GM23248 (cell line): ENCODE measurements around the gene MAN1A1. TPM values are rescaled to one million over a fixed set of nuclear protein-coding genes. Genes with fewer than 3 reads are reported as not detected.

Experiments
- DNase-seq: peaks from one replicate; pipeline ENCODE4 v3.0.0-alpha.2; 2015
- H2AFZ ChIP-seq: fragments of 200-600 bp; sonication (generic); 2 replicates; pipeline ENCODE4 v1.6.1; 2016; ENCODE audit warnings: antibody characterized with exemption
- H3F3A ChIP-seq: fragments of 200-600 bp; sonication (generic); 2 replicates; pipeline ENCODE4 v1.6.1; 2016; ENCODE audit warnings: mild to moderate bottlenecking, antibody characterized with exemption, mixed run types; ENCODE audit not compliant: insufficient read depth
- H3K27ac ChIP-seq: fragments of 200-600 bp; sonication (generic); 2 replicates; pipeline ENCODE4 v1.5.1; 2016; ENCODE audit warnings: mild to moderate bottlenecking
- H3K27me3 ChIP-seq: fragments of 200-600 bp; sonication (generic); replicated peaks from 2 replicates; pipeline ENCODE4 v1.6.1; 2016; ENCODE audit warnings: mild to moderate bottlenecking; ENCODE audit not compliant: insufficient read depth
- H3K36me3 ChIP-seq: fragments of 200-600 bp; sonication (generic); 2 replicates; pipeline ENCODE4 v1.6.1; 2016; ENCODE audit warnings: low read depth, mild to moderate bottlenecking
- H3K4me1 ChIP-seq: fragments of 200-600 bp; sonication (generic); 2 replicates; pipeline ENCODE4 v1.6.1; 2016; ENCODE audit warnings: mild to moderate bottlenecking; ENCODE audit not compliant: insufficient read depth
- H3K4me2 ChIP-seq: fragments of 200-600 bp; sonication (generic); one replicate; pipeline ENCODE4 v1.6.1; 2016; ENCODE audit warnings: mild to moderate bottlenecking; ENCODE audit not compliant: unreplicated experiment
- H3K4me3 ChIP-seq: fragments of 200-600 bp; sonication (generic); 2 replicates; pipeline ENCODE4 v1.5.1; 2016; ENCODE audit warnings: mild to moderate bottlenecking
- H3K79me2 ChIP-seq: fragments of 200-600 bp; sonication (generic); 2 replicates; pipeline ENCODE4 v1.6.1; 2016; ENCODE audit warnings: mild to moderate bottlenecking; ENCODE audit not compliant: insufficient read depth
- H3K9ac ChIP-seq: fragments of 200-600 bp; sonication (generic); 2 replicates; pipeline ENCODE4 v1.6.1; 2016; ENCODE audit warnings: mild to moderate bottlenecking
- H3K9me2 ChIP-seq: fragments of 200-600 bp; sonication (generic); 2 replicates; pipeline ENCODE4 v1.6.1; 2016; ENCODE audit warnings: mixed run types, mild to moderate bottlenecking, moderate library complexity; ENCODE audit not compliant: insufficient read depth
- H3K9me3 ChIP-seq: fragments of 200-600 bp; sonication (generic); one replicate; pipeline ENCODE4 v1.6.1; 2017; ENCODE audit warnings: low read depth
- H4K20me1 ChIP-seq: fragments of 200-600 bp; sonication (generic); 2 replicates; pipeline ENCODE4 v1.6.0; 2016; ENCODE audit not compliant: insufficient read depth
- EZH2 ChIP-seq: fragments of 200-600 bp; sonication (generic); IDR thresholded peaks from 2 replicates; pipeline ENCODE4 v1.6.1; 2018; ENCODE audit warnings: antibody characterized with exemption, mild to moderate bottlenecking; ENCODE audit not compliant: insufficient read depth, poor library complexity, severe bottlenecking
- EZH2phosphoT487 ChIP-seq: fragments of 200-600 bp; sonication (generic); IDR thresholded peaks from 2 replicates; pipeline ENCODE4 v1.6.1; 2018; ENCODE audit warnings: antibody characterized with exemption, moderate library complexity, mild to moderate bottlenecking, low read depth; ENCODE audit not compliant: insufficient read depth
- WGBS, 2 experiments: methylation state at CpG; one replicate each; pipeline ENCODE4 v1.1.6; 2015 to 2017; ENCODE audit warnings: low lambda C conversion rate in 2 of 2, low coverage in 1 of 2; ENCODE audit errors: missing lambda C conversion rate in 2 of 2; 5-methylcytosine and 5-hydroxymethylcytosine counted together
- in situ Hi-C: fragments of 300-500 bp; cut with MboI; formaldehyde crosslinking; loops from 2 replicates; pipeline ENCODE4 v1.15.0; 2020
- polyA plus RNA-seq: library from polyadenylated mRNA; unstranded; fragments of >200 nt; fragmentation: Nextera tagmentation; extraction: Ambion mirVana; gene quantifications from 2 replicates; pipeline ENCODE4 v1.2.1, GENCODE V29; 2016
- total RNA-seq: library from RNA; depleted of rRNA; stranded (reverse); fragments of >200 nt; shearing (Covaris generic); gene quantifications from 2 replicates; pipeline ENCODE4 v1.2.3, GENCODE V29; 2014

MAN1A1 gene
- total and polyA plus RNA-seq, 2 experiments from 2014 or later = 9.8 to 33.4 TPM

DNA sequence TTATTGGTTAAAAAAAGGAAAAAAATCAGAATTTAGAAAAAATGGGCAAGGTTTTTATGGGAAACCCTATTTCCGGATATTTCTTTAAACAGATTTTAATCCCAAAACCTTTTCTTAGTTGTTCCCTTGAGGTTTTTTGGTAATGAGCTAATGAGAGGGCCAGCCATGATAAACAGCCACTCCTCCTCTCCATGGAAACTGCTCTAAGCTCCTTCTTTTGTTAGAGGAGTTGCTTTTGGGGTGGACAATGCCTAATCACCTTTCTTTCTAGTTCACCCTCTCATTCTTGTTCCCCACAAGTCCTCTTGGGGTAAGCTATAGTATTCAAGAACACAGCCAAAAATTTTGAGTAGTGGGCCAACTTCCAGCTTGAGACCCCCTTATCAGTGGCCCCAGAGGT lies 166.1 kb downstream of the MAN1A1 start:
- no peak overlapping the region for H3K27ac ChIP-seq
- 78 to 86% methylated on average over 1 of the region's 1 CpG for WGBS, 2 experiments
- H3K4me2 ChIP-seq = no peak overlapping the region
- no peak overlapping the region for H3K4me3 ChIP-seq
- no peaks in the 10 kb centered on the region for H3K9me3 ChIP-seq
- TF ChIP-seq EZH2phosphoT487 (no peak), EZH2 (no peak)
- no peaks in the 10 kb centered on the region for H3K9me2 ChIP-seq
- no peaks in the 10 kb centered on the region for H3K79me2 ChIP-seq
- H2AFZ ChIP-seq = no peak overlapping the region
- H3K27me3 ChIP-seq = no peaks in the 10 kb centered on the region
- no peak overlapping the region for H3K9ac ChIP-seq
- no peaks in the 10 kb centered on the region for H3F3A ChIP-seq
- no peak for DNase-seq
- H3K36me3 ChIP-seq = no peaks in the 10 kb centered on the region
- H4K20me1 ChIP-seq = no peaks in the 10 kb centered on the region
- in situ Hi-C loops = no loop called here
- H3K4me1 ChIP-seq = no peaks in the 10 kb centered on the region

DNA sequence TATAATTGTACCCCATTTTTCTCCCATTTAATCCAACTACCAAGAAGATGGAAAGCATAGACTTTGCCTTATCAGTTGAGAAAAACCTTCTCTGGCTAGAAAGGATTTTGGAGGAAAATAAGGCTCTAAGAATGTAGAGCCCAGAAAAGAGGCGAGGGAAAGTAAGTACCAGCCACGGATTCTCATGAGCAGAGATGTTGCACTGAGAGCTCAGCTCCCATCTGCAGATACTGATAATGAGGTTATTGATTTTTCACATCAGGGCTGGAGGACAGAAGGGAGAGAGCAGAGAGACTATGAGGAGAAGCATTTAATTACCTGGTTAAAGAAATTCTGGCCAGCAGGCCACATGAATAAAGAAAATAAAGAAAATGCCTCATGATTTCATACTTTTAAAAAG lies 166.7 kb downstream of the MAN1A1 start:
- Histone ChIP-seq H3K4me2 (no peak overlapping the region), H3K9ac (no peak overlapping the region), H3K4me1 (no peaks in the 10 kb centered on the region), H4K20me1 (no peaks in the 10 kb centered on the region), H3K4me3 (no peak overlapping the region), H3K9me2 (no peaks in the 10 kb centered on the region), H3K27me3 (no peaks in the 10 kb centered on the region), H3K36me3 (no peaks in the 10 kb centered on the region), H3F3A (no peaks in the 10 kb centered on the region), H3K27ac (no peak overlapping the region), H2AFZ (no peak overlapping the region), H3K9me3 (no peaks in the 10 kb centered on the region), H3K79me2 (no peaks in the 10 kb centered on the region)
- TF ChIP-seq EZH2 (no peak), EZH2phosphoT487 (no peak)
- WGBS, 2 experiments = 96 to 98% methylated on average over 2 of the region's 2 CpGs
- in situ Hi-C loops = no loop called here
- DNase-seq = no peak

DNA sequence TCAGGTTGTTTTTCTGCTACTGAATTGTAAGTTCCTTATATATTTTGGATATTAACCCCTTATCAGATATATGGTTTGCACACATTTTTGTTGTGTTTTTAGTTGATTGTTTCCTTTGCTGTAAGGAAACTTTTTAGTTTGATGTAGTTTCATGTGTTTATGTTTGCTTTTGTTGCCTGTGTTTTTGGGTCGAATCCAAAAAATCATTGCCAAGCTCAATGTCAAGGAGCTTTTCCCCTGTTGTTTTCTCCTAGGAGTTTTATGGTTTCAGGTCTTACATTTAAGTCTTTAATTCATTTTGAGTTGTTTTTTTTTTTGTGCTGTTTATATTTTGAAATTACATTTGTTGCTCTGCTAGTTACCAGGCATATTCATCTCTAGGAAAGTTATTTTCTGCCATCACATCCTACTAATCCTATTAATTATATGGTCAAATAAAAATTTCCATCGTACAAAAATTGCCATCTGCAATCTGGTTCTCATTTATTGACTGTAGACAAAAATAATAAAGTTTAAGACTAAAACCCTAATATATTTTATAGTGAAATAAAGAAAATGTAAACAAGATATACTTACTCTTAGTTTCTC lies 167.3 kb downstream of the MAN1A1 start:
- 51 to 52% methylated on average over 2 of the region's 2 CpGs for WGBS, 2 experiments
- Histone ChIP-seq H3K27me3 (no peaks in the 10 kb centered on the region), H3K4me2 (no peak overlapping the region), H2AFZ (no peak overlapping the region), H3K9me3 (no peaks in the 10 kb centered on the region), H3K79me2 (no peaks in the 10 kb centered on the region), H3K4me3 (no peak overlapping the region), H3F3A (no peaks in the 10 kb centered on the region), H4K20me1 (no peaks in the 10 kb centered on the region), H3K4me1 (no peaks in the 10 kb centered on the region), H3K9me2 (no peaks in the 10 kb centered on the region), H3K9ac (no peak overlapping the region), H3K27ac (no peak overlapping the region), H3K36me3 (no peaks in the 10 kb centered on the region)
- TF ChIP-seq EZH2phosphoT487 (no peak), EZH2 (no peak)
- in situ Hi-C loops = no loop called here
- no peak for DNase-seq

DNA sequence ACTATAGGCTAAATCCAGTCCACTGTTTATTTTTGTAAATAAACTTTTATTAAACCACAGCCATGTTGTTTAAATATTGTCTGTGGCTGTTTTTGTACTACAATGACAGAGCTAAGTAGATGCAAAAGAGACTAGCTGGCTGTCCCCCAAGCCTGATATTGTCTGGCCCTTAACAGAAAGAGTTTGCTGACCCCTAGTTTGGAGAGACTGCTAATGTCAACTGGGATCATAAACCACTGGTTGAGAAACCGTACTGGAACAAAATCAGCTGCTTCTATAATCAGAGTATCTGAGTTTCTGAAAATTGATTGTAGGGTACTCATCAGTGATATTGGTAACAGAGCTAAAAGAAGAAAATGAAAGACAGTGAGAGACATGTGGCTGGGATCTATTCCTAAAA lies 168.5 kb downstream of the MAN1A1 start:
- H2AFZ ChIP-seq = no peak overlapping the region
- H3K27me3 ChIP-seq = no peaks in the 10 kb centered on the region
- H3K9me2 ChIP-seq = no peaks in the 10 kb centered on the region
- TF ChIP-seq EZH2phosphoT487 (no peak), EZH2 (no peak)
- no peak overlapping the region for H3K9ac ChIP-seq
- H3K36me3 ChIP-seq = no peaks in the 10 kb centered on the region
- no peak for DNase-seq
- H3K9me3 ChIP-seq = no peaks in the 10 kb centered on the region
- H3K4me3 ChIP-seq = no peak overlapping the region
- 97 to 100% methylated on average over 1 of the region's 1 CpG for WGBS, 2 experiments
- H3K27ac ChIP-seq = no peak overlapping the region
- H4K20me1 ChIP-seq = no peaks in the 10 kb centered on the region
- no peaks in the 10 kb centered on the region for H3K79me2 ChIP-seq
- in situ Hi-C loops = no loop called here
- H3K4me2 ChIP-seq = no peak overlapping the region
- no peaks in the 10 kb centered on the region for H3F3A ChIP-seq
- no peaks in the 10 kb centered on the region for H3K4me1 ChIP-seq

DNA sequence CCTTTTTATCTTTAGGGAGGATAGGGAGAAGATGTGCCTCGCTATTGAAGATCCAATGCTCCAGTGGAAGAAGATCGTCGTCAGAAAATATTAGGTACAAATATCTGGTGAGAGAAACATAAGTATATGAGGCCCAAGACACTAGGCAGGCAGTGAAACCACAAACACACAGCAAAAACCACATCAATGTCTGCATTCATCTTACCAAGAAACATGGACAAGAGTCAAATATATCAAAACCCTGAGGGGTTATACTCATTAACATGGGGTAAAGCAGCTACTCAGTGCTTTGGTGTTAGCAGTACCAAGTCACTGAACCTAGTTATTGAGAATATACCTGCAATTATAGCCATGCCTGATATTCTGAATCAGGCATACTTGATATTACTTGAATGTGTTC lies 169.7 kb downstream of the MAN1A1 start:
- Histone ChIP-seq H2AFZ (no peak overlapping the region), H3K4me1 (no peaks in the 10 kb centered on the region; the same call in none of the 2 replicates), H3K27ac (no peak overlapping the region), H3F3A (no peaks in the 10 kb centered on the region), H3K9me2 (no peaks in the 10 kb centered on the region), H3K27me3 (no peaks in the 10 kb centered on the region), H3K9ac (no peak overlapping the region), H4K20me1 (no peaks in the 10 kb centered on the region), H3K4me3 (no peak overlapping the region), H3K36me3 (no peaks in the 10 kb centered on the region), H3K79me2 (no peaks in the 10 kb centered on the region), H3K4me2 (no peak overlapping the region), H3K9me3 (no peaks in the 10 kb centered on the region)
- WGBS, 2 experiments = 94 to 97% methylated on average over 3 of the region's 3 CpGs
- no peak for DNase-seq
- in situ Hi-C loops = no loop called here
- no peak for TF ChIP-seq EZH2
- TF ChIP-seq EZH2phosphoT487 = no peak
